ENCODE measurements around the gene VIPR2. TPM values are rescaled to one million over a fixed set of nuclear protein-coding genes. Genes with fewer than 3 reads are reported as not detected.

Gene VIPR2, protein sequence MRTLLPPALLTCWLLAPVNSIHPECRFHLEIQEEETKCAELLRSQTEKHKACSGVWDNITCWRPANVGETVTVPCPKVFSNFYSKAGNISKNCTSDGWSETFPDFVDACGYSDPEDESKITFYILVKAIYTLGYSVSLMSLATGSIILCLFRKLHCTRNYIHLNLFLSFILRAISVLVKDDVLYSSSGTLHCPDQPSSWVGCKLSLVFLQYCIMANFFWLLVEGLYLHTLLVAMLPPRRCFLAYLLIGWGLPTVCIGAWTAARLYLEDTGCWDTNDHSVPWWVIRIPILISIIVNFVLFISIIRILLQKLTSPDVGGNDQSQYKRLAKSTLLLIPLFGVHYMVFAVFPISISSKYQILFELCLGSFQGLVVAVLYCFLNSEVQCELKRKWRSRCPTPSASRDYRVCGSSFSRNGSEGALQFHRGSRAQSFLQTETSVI
- total RNA-seq: not detected in 2 replicates

DNA sequence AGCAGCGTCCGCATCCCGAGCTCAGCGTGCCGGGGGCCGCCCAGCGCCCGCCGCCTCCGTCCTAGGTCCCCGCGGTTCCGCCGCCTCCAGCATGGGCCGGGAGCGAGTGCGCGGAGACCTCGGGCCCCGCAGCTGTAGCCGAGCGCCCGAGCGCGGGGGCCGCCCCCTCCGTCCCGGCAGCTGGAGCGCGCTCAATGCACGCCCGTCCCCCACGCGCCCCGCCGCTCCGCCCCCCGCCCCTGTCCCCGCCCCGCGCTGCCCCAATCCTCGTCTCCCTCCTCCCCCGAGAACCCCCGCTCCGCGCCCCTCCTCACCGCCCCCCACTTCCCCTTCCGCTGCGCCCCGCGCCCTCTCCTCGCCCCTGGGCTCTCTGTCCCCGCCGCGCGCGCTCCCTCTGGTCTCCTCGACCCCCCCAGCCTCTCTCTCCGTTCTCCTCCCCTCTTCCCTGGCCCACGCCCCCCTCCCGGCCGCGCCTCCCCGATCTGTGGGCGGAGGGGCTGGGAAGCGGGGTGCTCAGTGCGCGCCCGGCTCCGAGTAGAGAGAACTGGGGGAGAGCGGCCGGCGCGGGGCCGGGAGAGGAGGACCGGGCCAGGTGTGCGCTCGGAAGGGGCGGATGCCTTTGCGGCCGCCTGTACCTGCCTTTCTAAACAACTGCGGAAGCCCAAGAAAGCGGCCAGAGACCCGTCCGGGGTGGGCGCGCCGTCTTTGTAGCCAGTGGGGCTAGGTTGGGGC, at the start of gene VIPR2:
VIPR2 (minus strand) TSS at position 110 of the 732 bp plus-strand sequence; CDS start at position 14, 96 bp downstream.

